ENCODE measurements around the gene PIK3R6. TPM values are rescaled to one million over a fixed set of nuclear protein-coding genes. Genes with fewer than 3 reads are reported as not detected.

Gene PIK3R6
- total and polyA plus RNA-seq, 8 donors = 0.16 to 1.1 (median 0.23) TPM; not detected in 2

DNA sequence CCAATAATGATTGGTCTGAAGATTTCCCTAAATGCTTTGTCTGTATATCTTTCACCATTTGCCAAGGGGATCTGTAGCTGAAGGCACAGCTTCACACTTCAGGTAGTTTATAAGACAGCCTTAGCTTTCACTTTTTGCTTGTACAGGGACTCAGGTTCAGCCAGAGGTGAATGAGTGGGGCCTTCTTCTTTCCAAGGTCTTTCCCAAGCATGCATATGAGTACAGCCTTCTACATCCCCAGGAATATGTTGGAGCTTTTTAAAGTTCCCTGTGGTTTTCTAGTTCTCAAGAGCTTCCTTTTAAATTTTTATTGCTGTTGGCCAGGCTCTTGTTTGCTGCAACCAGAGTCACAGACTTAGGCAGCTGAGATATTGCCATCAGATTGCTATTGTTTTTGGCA, 91.2 kb downstream of the PIK3R6 start:
- TF ChIP-seq, protein P1, sequence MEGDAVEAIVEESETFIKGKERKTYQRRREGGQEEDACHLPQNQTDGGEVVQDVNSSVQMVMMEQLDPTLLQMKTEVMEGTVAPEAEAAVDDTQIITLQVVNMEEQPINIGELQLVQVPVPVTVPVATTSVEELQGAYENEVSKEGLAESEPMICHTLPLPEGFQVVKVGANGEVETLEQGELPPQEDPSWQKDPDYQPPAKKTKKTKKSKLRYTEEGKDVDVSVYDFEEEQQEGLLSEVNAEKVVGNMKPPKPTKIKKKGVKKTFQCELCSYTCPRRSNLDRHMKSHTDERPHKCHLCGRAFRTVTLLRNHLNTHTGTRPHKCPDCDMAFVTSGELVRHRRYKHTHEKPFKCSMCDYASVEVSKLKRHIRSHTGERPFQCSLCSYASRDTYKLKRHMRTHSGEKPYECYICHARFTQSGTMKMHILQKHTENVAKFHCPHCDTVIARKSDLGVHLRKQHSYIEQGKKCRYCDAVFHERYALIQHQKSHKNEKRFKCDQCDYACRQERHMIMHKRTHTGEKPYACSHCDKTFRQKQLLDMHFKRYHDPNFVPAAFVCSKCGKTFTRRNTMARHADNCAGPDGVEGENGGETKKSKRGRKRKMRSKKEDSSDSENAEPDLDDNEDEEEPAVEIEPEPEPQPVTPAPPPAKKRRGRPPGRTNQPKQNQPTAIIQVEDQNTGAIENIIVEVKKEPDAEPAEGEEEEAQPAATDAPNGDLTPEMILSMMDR (IDR thresholded peaks at IDR 0.05) = no peak
- FAIRE-seq (no peak), ATAC-seq (no peak), DNase-seq (no peak)
- H3K4me3 ChIP-seq = no peak overlapping the region
- H3K27me3 ChIP-seq = no peaks in the 10 kb centered on the region
- no peaks in the 10 kb centered on the region for H3K36me3 ChIP-seq
- no peaks in the 10 kb centered on the region for H3K4me1 ChIP-seq
- no peak overlapping the region for H3K27ac ChIP-seq
- intact Hi-C loops (cut with DNase I) = no loop called here
- no peaks in the 10 kb centered on the region for H3K9me3 ChIP-seq

DNA sequence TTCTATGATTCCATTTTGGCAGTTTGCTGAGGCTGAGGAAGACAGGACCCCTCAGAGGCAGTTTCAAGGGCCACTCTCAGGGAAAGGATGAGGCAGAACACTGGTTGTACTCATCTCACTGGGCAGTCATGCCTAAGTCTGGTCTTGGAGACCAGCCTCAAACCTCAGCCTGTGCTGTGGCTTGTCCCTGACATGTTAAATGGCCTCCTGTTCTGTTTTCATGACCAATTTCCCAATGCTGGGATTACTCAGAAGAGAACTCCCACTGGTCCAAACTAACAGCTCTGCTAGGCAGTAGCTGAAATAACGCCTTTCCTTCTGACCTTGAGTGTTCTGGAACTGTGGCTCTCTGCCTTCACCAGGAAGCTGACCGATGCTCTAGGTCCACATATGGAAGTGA, 100.7 kb downstream of the PIK3R6 start:
- Histone ChIP-seq H3K4me3 (no peak overlapping the region), H3K4me1 (no peaks in the 10 kb centered on the region), H3K27ac (no peak overlapping the region), H3K27me3 (no peaks in the 10 kb centered on the region), H3K36me3 (no peaks in the 10 kb centered on the region), H3K9me3 (no peaks in the 10 kb centered on the region)
- WGBS, 2 donors = 83 to 86% methylated on average over 2 of the region's 2 CpGs
- intact Hi-C loops (cut with DNase I) = no loop called here
- TF ChIP-seq, protein P1 (IDR thresholded peaks at IDR 0.05) = no peak
- ATAC-seq (no peak), FAIRE-seq (no peak), DNase-seq (no peak)

DNA sequence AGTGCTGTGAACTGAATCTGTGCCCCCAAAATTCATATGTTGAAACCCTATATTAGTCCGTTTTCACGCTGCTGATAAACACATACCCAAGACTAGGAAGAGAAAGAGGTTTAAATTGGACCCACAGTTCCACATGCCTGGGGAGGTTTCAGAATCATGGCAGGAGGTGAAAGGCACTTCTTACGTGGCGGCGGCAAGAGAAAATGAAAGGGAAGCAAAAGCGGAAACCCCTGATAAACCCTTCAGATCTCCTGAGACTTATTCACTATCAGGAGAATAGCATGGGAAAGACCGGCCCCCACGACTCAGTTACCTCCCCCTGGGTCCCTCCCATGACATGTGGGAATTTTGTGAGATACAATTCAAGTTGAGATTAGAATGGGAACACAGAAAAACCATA, 105.5 kb downstream of the PIK3R6 start:
- TF ChIP-seq, protein P1 (IDR thresholded peaks at IDR 0.05) = no peak
- Histone ChIP-seq H3K4me1 (no peaks in the 10 kb centered on the region), H3K9me3 (no peaks in the 10 kb centered on the region), H3K4me3 (no peak overlapping the region), H3K36me3 (no peaks in the 10 kb centered on the region), H3K27me3 (no peaks in the 10 kb centered on the region), H3K27ac (no peak overlapping the region)
- DNase-seq (no peak), ATAC-seq (no peak), FAIRE-seq (no peak)
- 81 to 85% methylated on average over 8 of the region's 8 CpGs for WGBS, 2 donors
- intact Hi-C loops (cut with DNase I) = no loop called here

DNA sequence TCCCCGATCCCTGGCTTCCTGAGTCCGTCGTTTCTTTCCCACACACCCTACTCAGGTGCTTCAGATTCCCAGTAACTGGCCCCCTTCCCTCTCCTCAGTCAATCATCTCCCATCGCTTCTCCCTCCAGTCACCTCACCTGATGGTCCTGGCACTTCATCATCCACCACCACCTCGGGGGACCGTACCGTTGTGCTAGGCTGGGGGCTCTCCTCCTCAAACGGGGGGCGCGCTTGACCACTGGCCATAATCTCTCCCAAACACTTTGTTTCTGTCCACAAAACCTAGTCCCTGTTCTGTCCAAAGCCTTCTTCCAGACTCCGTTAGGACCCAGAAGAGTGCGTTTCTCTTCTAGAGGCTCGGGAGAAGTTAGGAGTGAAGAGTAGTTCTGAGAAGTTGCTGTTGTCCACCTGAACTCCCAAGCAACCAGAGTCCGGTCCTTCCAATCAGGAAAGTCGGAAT, 109.3 kb downstream of the PIK3R6 start, which contains the start of gene SPDYE4:
Gene SPDYE4 (minus strand): TSS at position 410 of the 460 bp plus-strand sequence. CDS start 164 bp downstream, at position 246.
- no peak for DNase-seq
- no peaks in the 10 kb centered on the region for H3K36me3 ChIP-seq
- intact Hi-C loops (cut with DNase I) = no loop called here
- TF ChIP-seq, protein P1 (IDR thresholded peaks at IDR 0.05) = no peak
- no peaks in the 10 kb centered on the region for H3K9me3 ChIP-seq
- ATAC-seq = no peak
- H3K4me1 ChIP-seq = no peaks in the 10 kb centered on the region
- no peak for FAIRE-seq
- no peak within 1 kb of the TSS for H3K4me3 ChIP-seq
- H3K27ac ChIP-seq = no peak within 1 kb of the TSS
- WGBS, 2 donors = 75 to 86% methylated on average over 15 of the region's 15 CpGs
- no peaks in the 10 kb centered on the region for H3K27me3 ChIP-seq

DNA sequence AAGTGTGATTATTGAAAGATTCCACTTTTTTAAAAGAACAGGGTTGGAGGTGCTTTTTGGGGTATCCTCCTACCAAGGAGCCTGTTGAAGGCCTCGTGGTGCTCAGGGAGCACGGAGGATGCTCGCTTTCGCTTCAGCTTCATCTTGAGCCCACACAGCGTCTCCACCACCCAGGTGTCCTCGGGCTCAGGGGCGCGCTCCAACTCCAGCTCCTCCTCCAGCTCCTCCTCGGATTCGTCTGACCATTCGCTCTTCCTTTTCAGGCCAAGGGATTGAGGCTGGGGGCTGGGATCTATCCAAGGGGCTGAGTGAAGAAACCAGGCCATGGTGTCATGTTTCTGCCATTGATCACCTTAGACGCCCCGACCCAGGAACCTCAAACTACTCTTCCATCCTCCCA, 110.3 kb downstream of the PIK3R6 start:
- ATAC-seq = no peak
- H3K27ac ChIP-seq = no peak overlapping the region
- no peaks in the 10 kb centered on the region for H3K4me1 ChIP-seq
- FAIRE-seq = no peak
- TF ChIP-seq, protein P1 (IDR thresholded peaks at IDR 0.05) = no peak
- no peaks in the 10 kb centered on the region for H3K36me3 ChIP-seq
- intact Hi-C loops (cut with DNase I) = no loop called here
- no peaks in the 10 kb centered on the region for H3K9me3 ChIP-seq
- WGBS, 2 donors = 70 to 82% methylated on average over 13 of the region's 13 CpGs
- H3K4me3 ChIP-seq = no peak overlapping the region
- no peaks in the 10 kb centered on the region for H3K27me3 ChIP-seq
- DNase-seq = no peak

All from pancreas (tissue), 10 donors.